Brain microvascular endothelial cell (primary cell): ENCODE data around the gene TALDO1.

Source experiments
- DNase-seq: peaks from one replicate; pipeline ENCODE4 v3.0.0-alpha.2; 2020
- H3K27ac ChIP-seq: fragments of 250-450 bp; sonication (Bioruptor Pico); 2 replicates; pipeline ENCODE4 v1.5.1; 2020; ENCODE audit warnings: mild to moderate bottlenecking, moderate library complexity
- H3K27me3 ChIP-seq: fragments of 250-450 bp; sonication (Bioruptor Pico); replicated peaks from 2 replicates; pipeline ENCODE4 v1.5.1; 2020; ENCODE audit warnings: mild to moderate bottlenecking
- H3K36me3 ChIP-seq: fragments of 250-450 bp; sonication (Bioruptor Pico); replicated peaks from 2 replicates; pipeline ENCODE4 v1.5.1; 2020; ENCODE audit warnings: mild to moderate bottlenecking
- H3K4me3 ChIP-seq: 2 replicates; pipeline ENCODE4 v1.5.1; 2011; ENCODE audit warnings: low read depth, mild to moderate bottlenecking, control low read depth, low read length, moderate library complexity
- CTCF ChIP-seq: IDR thresholded peaks from 2 replicates; pipeline ENCODE4 v1.5.1; 2011; ENCODE audit warnings: low read depth, mild to moderate bottlenecking, moderate library complexity, low read length, control low read depth, inconsistent platforms; ENCODE audit errors: missing control alignments
- in situ Hi-C: cut with HindIII; loops from 2 replicates; pipeline ENCODE4 v1.10.0; 2017; ENCODE audit warnings: low sequenced_read_pairs, low pct_ligation_motif_present

The TALDO1 gene

GRCh38 chr11:761526-762108 lies 14.4 kb downstream of the TALDO1 start:
- in situ Hi-C loops: no loop called here
- Histone ChIP-seq H3K27me3 (no peaks in the 10 kb centered on the region), H3K27ac (no peak overlapping the region), H3K4me3 (no peak overlapping the region), H3K36me3 (peaks cover 79% of the 10 kb centered on the region)
- DNase-seq: no peak
- TF ChIP-seq CTCF: no peak

- Histone ChIP-seq H3K27ac (peak overlapping the region; percentile 50), H3K27me3 (no peaks in the 10 kb centered on the region), H3K4me3 (no peak overlapping the region), H3K36me3 (peaks cover 83% of the 10 kb centered on the region)
- in situ Hi-C loops: no loop called here
- peak; percentile 53 for TF ChIP-seq CTCF
- DNase-seq: peak; percentile 33
Observed at GRCh38 chr11:762421-763072, 15.3 kb downstream of the TALDO1 start.

GRCh38 chr11:763073-763463 lies 15.8 kb downstream of the TALDO1 start:
- no peak for DNase-seq
- Histone ChIP-seq H3K36me3 (peaks cover 81% of the 10 kb centered on the region), H3K27me3 (no peaks in the 10 kb centered on the region), H3K4me3 (no peak overlapping the region), H3K27ac (peak overlapping the region; percentile 50)
- in situ Hi-C loops: no loop called here
- no peak for TF ChIP-seq CTCF

- peaks cover 80% of the 10 kb centered on the region for H3K36me3 ChIP-seq
- in situ Hi-C loops: no loop called here
- H3K4me3 ChIP-seq: no peak overlapping the region
- TF ChIP-seq CTCF: no peak
- no peak overlapping the region for H3K27ac ChIP-seq
- DNase-seq: no peak
- H3K27me3 ChIP-seq: no peaks in the 10 kb centered on the region
Observed at GRCh38 chr11:763549-764321, 16.5 kb downstream of the TALDO1 start.

- no peaks in the 10 kb centered on the region for H3K27me3 ChIP-seq
- no peak overlapping the region for H3K4me3 ChIP-seq
- in situ Hi-C loops: no loop called here
- peaks cover 77% of the 10 kb centered on the region for H3K36me3 ChIP-seq
- H3K27ac ChIP-seq: no peak overlapping the region
- TF ChIP-seq CTCF: no peak
- DNase-seq: no peak
Observed at GRCh38 chr11:764322-765024, 17.2 kb downstream of the TALDO1 start.
